HEK293 (cell line): ENCODE data around the gene ZC3H11A.

Source experiments
- CTCF ChIP-seq: fragments of 450-650 bp; formaldehyde crosslinking; IDR thresholded peaks from 2 replicates; pipeline ENCODE4 v1.5.1; 2016; ENCODE audit warnings: missing biosample characterization, missing genetic modification characterization
- GFI1B ChIP-seq: fragments of 450-650 bp; formaldehyde crosslinking; IDR thresholded peaks from 2 replicates; pipeline ENCODE4 v1.5.1; 2016; ENCODE audit warnings: missing biosample characterization, missing genetic modification characterization
- GLIS1 ChIP-seq: fragments of 450-650 bp; formaldehyde crosslinking; IDR thresholded peaks from 2 replicates; pipeline ENCODE4 v1.5.1; 2016; ENCODE audit warnings: missing biosample characterization, missing genetic modification characterization
- HOXC10 ChIP-seq: sonication (generic); formaldehyde crosslinking; IDR thresholded peaks from 2 replicates; pipeline ENCODE4 v1.8.1; 2023; ENCODE audit warnings: mild to moderate bottlenecking, missing genetic modification reagents
- PBX3 ChIP-seq: sonication (generic); formaldehyde crosslinking; IDR thresholded peaks from 2 replicates; pipeline ENCODE4 v1.8.1; 2022; ENCODE audit warnings: mild to moderate bottlenecking, moderate library complexity, missing genetic modification reagents
- PRDM10 ChIP-seq: fragments of 450-650 bp; formaldehyde crosslinking; IDR thresholded peaks from 2 replicates; pipeline ENCODE4 v1.5.1; 2016; ENCODE audit warnings: missing biosample characterization, missing genetic modification characterization
- REST ChIP-seq: fragments of 450-650 bp; formaldehyde crosslinking; IDR thresholded peaks from 2 replicates; pipeline ENCODE4 v1.5.1; 2016; ENCODE audit warnings: missing biosample characterization, missing genetic modification characterization
- ZBTB6 ChIP-seq: fragments of 450-650 bp; formaldehyde crosslinking; IDR thresholded peaks from 2 replicates; pipeline ENCODE4 v1.5.1; 2017; ENCODE audit warnings: missing biosample characterization, missing genetic modification characterization
- ZFP3 ChIP-seq: fragments of 450-650 bp; formaldehyde crosslinking; IDR thresholded peaks from 2 replicates; pipeline ENCODE4 v1.5.1; 2016; ENCODE audit warnings: low read depth, missing biosample characterization, missing genetic modification characterization
- ZFP69B ChIP-seq: fragments of 450-650 bp; formaldehyde crosslinking; IDR thresholded peaks from 2 replicates; pipeline ENCODE4 v1.5.1; 2016; ENCODE audit warnings: missing biosample characterization, missing genetic modification characterization
- ZNF114 ChIP-seq: fragments of 450-650 bp; formaldehyde crosslinking; IDR thresholded peaks from 2 replicates; pipeline ENCODE4 v1.5.0; 2017; ENCODE audit warnings: missing biosample characterization, missing genetic modification characterization
- ZNF140 ChIP-seq: fragments of 450-650 bp; formaldehyde crosslinking; IDR thresholded peaks from 2 replicates; pipeline ENCODE4 v1.5.1; 2016; ENCODE audit warnings: missing biosample characterization, missing genetic modification characterization
- ZNF157 ChIP-seq: fragments of 450-650 bp; formaldehyde crosslinking; IDR thresholded peaks from 2 replicates; pipeline ENCODE4 v1.5.1; 2016; ENCODE audit warnings: missing biosample characterization, missing genetic modification characterization
- ZNF18 ChIP-seq: fragments of 450-650 bp; formaldehyde crosslinking; IDR thresholded peaks from 2 replicates; pipeline ENCODE4 v1.5.1; 2016; ENCODE audit warnings: missing biosample characterization, missing genetic modification characterization
- ZNF202 ChIP-seq: fragments of 450-650 bp; formaldehyde crosslinking; IDR thresholded peaks from 2 replicates; pipeline ENCODE4 v1.5.1; 2016; ENCODE audit warnings: missing biosample characterization, missing genetic modification characterization, borderline replicate concordance
- ZNF239 ChIP-seq: fragments of 450-650 bp; formaldehyde crosslinking; IDR thresholded peaks from 2 replicates; pipeline ENCODE4 v1.5.1; 2016; ENCODE audit warnings: missing biosample characterization, missing genetic modification characterization
- ZNF292 ChIP-seq: fragments of 450-650 bp; formaldehyde crosslinking; IDR thresholded peaks from 2 replicates; pipeline ENCODE4 v1.5.1; 2016; ENCODE audit warnings: low read depth, missing biosample characterization, missing genetic modification characterization, borderline replicate concordance
- ZNF366 ChIP-seq: fragments of 450-650 bp; formaldehyde crosslinking; conservative IDR thresholded peaks from 2 replicates; pipeline ENCODE4 v1.5.1; 2016; ENCODE audit warnings: missing biosample characterization, missing genetic modification characterization
- ZNF394 ChIP-seq: fragments of 450-650 bp; formaldehyde crosslinking; IDR thresholded peaks from 2 replicates; pipeline ENCODE4 v1.5.1; 2016; ENCODE audit warnings: missing biosample characterization, missing genetic modification characterization, mild to moderate bottlenecking, moderate library complexity, borderline replicate concordance
- ZNF426 ChIP-seq: fragments of 450-650 bp; formaldehyde crosslinking; IDR thresholded peaks from 2 replicates; pipeline ENCODE4 v1.5.1; 2017; ENCODE audit warnings: missing biosample characterization, missing genetic modification characterization, mild to moderate bottlenecking, inconsistent platforms, moderate library complexity
- ZNF549 ChIP-seq: fragments of 450-650 bp; IDR thresholded peaks from 2 replicates; pipeline ENCODE4 v1.5.1; 2018; ENCODE audit warnings: missing biosample characterization, missing genetic modification characterization, mild to moderate bottlenecking, inconsistent platforms, moderate library complexity
- ZNF571 ChIP-seq: fragments of 450-650 bp; formaldehyde crosslinking; IDR thresholded peaks from 2 replicates; pipeline ENCODE4 v1.5.0; 2017; ENCODE audit warnings: missing biosample characterization, missing genetic modification characterization
- ZNF600 ChIP-seq: fragments of 450-650 bp; formaldehyde crosslinking; IDR thresholded peaks from 2 replicates; pipeline ENCODE4 v1.5.1; 2016; ENCODE audit warnings: missing biosample characterization, missing genetic modification characterization
- ZNF610 ChIP-seq: fragments of 450-650 bp; formaldehyde crosslinking; IDR thresholded peaks from 2 replicates; pipeline ENCODE4 v1.5.1; 2016; ENCODE audit warnings: missing biosample characterization, missing genetic modification characterization, borderline replicate concordance
- ZNF621 ChIP-seq: fragments of 450-650 bp; formaldehyde crosslinking; IDR thresholded peaks from 2 replicates; pipeline ENCODE4 v1.5.1; 2017; ENCODE audit warnings: missing biosample characterization, missing genetic modification characterization
- ZNF658 ChIP-seq: fragments of 450-650 bp; formaldehyde crosslinking; IDR thresholded peaks from 2 replicates; pipeline ENCODE4; 2016; ENCODE audit warnings: missing biosample characterization, missing genetic modification characterization
- ZNF701 ChIP-seq: fragments of 450-650 bp; formaldehyde crosslinking; IDR thresholded peaks from 2 replicates; pipeline ENCODE4 v1.5.1; 2016; ENCODE audit warnings: missing biosample characterization, missing genetic modification characterization
- ZNF776 ChIP-seq: fragments of 450-650 bp; formaldehyde crosslinking; IDR thresholded peaks from 2 replicates; pipeline ENCODE4 v1.5.0; 2017; ENCODE audit warnings: missing biosample characterization, missing genetic modification characterization, borderline replicate concordance

ZC3H11A gene

GRCh38 chr1:203840208-203840808 lies 44.9 kb downstream of the ZC3H11A start (continued):
- no peak for TF ChIP-seq ZNF157
- peak; percentile 83; the same call in 1 of the 2 replicates for TF ChIP-seq ZNF394 (tag by site-specific recombination)
- TF ChIP-seq GLIS1 (tag by site-specific recombination) = no peak
- peak; percentile 39; the same call in 1 of the 2 replicates for TF ChIP-seq REST (tag by site-specific recombination)
- no peak for TF ChIP-seq ZNF18 (tag by site-specific recombination)
- TF ChIP-seq ZNF600 (tag by site-specific recombination) = no peak
- TF ChIP-seq ZNF239 (tag by site-specific recombination) = no peak
- TF ChIP-seq ZNF610 = no peak
- TF ChIP-seq ZNF621 (tag by site-specific recombination) = no peak
- no peak for TF ChIP-seq ZNF658 (tag by site-specific recombination)
- no peak for TF ChIP-seq ZFP69B (tag by site-specific recombination)
- TF ChIP-seq ZBTB6 (tag by site-specific recombination) = no peak
- TF ChIP-seq ZNF571 (tag by site-specific recombination) = no peak
- no peak for TF ChIP-seq PBX3 (CRISPR knock-in tag)
- no peak for TF ChIP-seq ZNF776
- no peak for TF ChIP-seq ZNF114 (tag by site-specific recombination)
- no peak for TF ChIP-seq ZFP3
- TF ChIP-seq ZNF140 (tag by site-specific recombination) = peak; percentile 44; the same call in 1 of the 2 replicates
- TF ChIP-seq HOXC10 (CRISPR knock-in tag) = no peak
- no peak for TF ChIP-seq ZNF549 (tag by site-specific recombination)
- peak; percentile 67 for TF ChIP-seq ZNF426 (tag by site-specific recombination)
- no peak for TF ChIP-seq CTCF (tag by site-specific recombination)
- no peak for TF ChIP-seq ZNF202 (tag by site-specific recombination)
- no peak for TF ChIP-seq ZNF366 (tag by site-specific recombination)
- no peak for TF ChIP-seq PRDM10 (tag by site-specific recombination)
- TF ChIP-seq ZNF292 (tag by site-specific recombination) = no peak
- no peak for TF ChIP-seq ZNF701 (tag by site-specific recombination)
- no peak for TF ChIP-seq GFI1B (tag by site-specific recombination)
